ENCODE results near the gene SHROOM2.
"Not testable (repeated sequence)": the region's sequence is repeated elsewhere in the genome, so short reads cannot be mapped to it uniquely, and the experiment has no call there.

SHROOM2 gene

DNA sequence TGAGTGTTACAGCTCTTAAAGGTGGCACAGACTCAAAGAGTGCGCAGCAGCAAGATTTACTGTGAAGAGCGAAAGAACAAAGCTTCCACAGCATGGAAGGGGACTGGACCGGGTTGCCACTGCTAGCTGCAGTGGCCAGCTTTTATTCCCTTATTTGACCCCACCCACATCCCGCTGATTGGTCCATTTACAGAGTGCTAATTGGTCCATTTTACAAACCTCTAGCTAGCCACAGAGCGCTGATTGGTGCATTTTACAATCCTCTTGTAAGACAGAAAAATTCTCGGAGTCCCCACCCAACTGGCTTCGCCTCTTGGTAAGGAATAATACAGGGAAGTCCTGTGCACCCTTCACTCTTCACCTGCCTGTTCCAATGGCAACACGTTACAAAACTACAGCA is 1.9 kb upstream of the SHROOM2 start:
- no peak for DNase-seq

DNA sequence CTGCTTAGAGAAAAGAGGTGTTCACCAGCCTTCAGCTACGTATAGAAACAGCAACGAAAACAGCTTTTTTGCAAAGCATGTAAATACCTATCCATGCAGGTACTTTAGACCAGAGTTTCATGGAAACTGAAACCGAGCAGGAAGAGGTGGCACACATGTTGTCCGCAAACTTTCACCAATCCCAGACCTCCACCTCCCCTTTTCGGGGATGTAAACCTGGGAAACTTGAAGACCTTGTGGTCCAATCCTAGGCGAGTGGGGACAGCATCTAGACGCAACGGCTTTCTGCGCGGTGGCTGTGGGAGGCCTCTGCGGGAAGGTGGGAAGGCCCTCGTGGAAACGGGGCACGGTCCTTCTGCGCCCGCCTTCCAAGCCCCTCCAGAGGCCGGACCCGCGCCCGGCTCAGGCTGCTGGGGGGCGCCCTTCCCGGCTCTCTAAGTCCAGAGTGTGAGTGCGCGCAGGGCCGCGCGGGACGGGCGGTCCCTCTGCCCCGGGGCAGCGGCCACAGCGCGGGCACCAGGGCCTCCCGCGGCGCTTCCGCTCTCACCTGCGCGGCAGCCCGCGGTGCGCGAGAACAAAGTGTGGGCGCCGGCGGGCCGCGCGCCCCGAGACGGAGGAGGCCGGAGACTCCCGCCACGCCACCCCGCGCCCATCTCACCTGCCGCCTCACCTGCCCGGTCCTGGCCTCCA is 830 bp upstream of the SHROOM2 start:
- no peak for DNase-seq

DNA sequence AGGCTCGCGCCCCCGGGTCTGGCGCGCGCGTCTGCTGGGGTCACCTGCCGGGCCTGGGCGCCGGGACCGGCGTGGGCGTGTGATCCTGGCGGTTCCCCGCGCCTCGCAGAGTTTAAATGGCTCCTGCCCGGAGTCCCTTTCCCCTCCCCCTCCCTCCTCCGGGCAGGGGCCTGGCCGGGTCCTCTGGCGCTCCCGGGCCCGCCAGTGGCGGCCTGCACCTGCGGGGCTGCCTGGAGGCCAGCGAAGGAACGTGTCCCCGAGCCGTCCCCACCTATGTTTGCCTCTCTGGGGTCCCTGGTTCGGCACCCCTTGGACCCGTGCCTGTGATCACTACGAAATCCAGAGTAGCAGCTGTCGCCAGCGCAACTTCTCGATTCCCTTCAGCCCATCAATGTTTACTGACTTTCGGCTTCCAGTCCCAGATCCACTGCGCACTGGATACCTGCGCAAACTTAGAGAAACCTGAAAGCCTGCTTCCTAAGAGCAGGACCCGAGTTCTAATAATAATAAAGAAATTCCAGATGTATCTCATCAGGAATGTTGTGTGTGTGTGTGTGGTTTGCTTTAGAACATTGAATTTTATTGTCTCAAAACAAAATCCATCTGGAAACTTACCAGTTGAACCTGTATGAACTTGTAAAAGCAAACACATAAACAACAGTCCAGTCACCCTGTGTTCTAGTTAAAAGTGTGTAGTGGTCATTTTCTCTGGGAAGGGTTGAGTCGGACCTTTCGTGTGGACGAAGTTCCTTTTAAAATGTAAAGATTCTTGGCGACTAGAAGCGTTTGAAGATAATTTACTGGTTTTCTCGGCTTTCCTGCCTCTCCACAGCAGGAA is 788 bp downstream of the SHROOM2 start:
- DNase-seq: no peak

DNA sequence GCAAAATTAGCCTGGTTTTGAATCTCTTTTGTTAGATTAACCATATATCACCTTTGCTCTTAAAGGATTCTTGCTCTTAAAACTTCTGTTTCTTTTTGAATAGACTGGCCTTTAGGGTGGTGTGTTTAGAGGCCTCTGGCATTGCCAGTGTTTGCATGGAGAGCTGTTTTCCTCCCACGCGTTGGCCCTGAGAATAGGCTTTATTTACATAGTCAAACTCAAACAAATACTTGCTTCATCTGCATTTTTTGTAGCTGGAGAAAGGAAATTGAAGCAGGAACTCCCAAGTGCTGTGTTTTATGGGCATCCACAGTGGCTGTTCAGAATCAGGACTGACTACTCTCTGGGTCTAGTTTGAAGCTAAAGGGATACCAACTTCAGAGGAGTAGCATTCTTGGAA is 2.7 kb downstream of the SHROOM2 start:
- DNase-seq: no peak

DNA sequence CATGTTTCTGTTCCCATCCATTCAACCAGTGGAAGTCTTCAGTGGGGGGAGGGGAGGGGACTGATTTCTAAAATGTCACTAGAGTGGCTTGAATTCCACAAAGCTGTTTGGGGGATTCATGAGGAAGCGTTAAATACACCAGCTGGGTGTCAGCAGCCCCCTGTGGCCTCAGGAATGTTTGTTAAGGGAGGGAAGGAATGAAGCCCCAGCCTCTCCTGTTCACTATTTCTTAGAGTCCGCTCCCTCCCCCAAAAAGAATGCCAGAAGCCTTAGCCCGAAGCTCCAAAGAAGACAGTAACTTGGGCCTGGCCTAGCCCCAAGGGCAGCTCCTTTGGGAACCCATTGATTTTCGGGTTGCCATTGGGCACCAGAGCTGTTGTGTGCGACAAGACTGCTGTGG is 3.3 kb downstream of the SHROOM2 start:
- no peak for DNase-seq

DNA sequence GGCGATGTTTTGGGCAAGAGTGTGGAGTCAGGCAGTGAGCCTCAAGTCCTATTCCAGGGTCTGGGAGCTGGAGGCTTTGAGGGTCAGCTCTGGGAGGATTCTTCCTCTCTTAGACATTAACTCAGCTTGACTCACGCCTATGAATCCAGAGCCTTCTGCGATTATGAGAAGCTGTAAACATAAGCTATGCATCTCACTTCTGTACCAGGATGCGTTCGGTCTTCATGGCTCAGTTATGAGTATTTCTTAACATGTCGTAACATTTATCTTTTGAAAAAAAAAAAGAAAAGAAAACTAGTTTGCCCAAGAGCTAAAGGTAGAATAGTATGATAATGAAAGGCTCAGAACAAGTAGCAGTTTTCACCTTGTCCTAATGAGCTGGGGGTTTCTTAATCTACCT is 4.6 kb downstream of the SHROOM2 start:
- DNase-seq: no peak

DNA sequence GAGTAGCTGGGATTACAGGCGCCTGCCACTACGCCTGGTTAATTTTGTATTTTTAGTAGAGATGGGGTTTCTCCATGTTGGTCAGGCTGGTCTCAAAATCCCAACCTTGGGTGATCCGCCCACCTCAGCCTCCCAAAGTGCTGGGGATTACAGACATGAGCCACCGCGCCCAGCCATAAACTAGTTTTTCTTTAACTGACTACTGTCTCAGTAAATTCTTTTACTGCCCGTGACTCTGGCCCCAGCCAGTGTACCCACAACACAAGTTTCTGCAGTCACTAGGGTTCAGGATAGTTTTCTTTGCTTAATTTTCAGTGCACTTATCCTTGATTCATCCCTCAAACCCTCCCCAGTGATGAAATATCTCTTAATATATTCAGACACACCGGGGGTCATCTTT is 8.3 kb downstream of the SHROOM2 start:
- DNase-seq: no peak

DNA sequence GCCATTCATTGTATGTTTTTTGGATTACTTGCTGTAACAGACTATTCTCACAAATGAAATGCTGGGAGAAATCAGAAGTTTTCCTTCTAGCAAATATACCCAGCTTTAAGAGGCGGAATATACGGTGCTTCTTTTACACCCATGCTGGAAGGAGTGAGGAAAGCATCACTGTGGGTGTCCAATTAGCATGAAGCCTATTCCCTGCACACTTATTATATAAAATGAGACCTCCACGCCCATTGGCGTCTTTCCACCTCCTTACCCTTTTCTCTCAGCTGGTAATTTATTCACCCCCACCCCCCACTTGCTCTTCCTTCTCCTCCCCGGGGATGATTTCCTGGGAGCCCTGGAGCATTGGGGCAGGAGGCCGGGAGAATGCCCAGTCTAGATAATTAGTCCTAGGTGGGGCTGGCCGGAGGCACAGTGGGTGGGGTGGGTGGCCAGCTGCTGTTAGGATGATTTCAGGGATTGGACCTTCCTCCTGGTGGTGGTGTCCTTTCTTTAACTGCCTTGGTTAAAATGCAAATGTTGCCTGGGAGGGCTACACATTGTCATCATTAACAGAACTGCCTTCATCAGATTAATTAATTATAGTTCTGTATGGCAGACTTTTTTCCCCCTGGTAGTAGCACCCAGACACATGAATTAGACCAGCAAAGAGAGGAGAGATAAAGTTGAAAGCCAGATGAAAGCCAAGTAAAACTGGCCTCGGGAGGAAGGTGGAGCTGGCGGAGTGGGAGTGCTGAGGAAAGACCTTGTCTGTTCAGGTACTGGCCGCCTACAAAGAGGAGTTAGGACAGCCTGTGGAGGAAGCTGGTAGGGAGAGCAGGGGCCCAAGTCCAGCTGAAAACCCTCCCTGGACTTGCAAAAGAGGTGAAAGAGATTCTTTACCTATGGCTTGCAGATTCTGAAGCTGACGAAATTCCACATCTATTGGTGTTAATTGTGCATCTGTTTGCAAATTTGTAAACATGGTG is 11.4 kb downstream of the SHROOM2 start:
- no peak for DNase-seq

DNA sequence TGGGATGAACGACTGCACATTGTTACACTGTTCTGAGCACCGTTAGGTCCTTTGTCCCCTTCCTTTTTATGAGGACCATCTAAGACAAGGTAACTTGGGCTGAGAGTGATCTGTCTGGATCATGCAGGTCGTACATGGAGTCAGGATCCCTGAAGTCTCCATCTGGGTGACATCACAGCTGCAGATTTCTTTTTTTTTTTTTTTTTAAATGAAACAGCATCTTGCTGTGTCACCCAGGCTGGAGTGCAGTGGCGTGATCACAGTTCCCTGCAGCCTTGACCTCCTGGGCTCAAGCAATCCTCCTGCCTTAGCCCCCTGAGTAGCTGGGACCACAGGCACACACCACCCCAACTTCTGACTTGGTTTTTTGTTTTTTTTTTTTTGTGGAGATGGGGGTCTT is 16.5 kb downstream of the SHROOM2 start:
- DNase-seq: no peak

DNA sequence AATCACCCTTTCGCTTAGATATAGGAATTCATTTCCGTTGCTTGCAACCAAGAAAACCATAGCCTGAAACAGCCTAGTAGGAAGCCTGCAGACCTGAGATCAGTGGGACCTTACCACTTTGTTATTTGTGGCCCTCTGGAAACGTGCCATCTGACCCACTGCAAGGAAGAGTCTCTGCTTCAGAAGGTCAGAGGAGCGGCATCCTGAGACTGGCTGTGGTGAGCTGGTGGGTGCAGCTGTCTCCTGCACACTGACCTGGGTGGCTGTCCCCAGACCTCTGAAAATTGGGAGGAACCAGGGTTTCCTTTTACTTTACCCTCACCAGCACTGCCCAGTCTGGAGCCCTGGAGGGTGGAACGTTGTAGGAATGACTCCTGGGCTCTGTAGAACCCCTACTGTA is 18.2 kb downstream of the SHROOM2 start:
- no peak for DNase-seq

DNA sequence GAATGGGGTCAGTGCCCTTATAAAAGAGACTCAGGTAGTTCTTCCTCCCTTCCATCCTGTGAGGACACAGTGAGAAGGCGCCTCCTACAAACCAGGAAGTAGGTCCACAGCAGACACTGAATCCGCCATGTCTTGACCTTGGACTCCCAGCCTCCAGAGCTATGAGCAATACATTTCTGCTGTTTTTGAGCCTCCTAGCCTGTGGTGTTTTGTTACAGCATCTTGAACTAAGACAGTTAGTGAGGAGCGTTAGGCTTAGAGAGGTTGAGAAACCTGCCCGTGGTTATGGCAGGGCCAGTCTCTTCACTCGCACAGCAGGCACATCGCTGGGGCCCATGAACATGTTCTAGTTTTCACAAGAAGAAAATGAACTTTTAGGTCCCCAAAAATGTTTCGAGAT is 19.7 kb downstream of the SHROOM2 start:
- no peak for DNase-seq

DNA sequence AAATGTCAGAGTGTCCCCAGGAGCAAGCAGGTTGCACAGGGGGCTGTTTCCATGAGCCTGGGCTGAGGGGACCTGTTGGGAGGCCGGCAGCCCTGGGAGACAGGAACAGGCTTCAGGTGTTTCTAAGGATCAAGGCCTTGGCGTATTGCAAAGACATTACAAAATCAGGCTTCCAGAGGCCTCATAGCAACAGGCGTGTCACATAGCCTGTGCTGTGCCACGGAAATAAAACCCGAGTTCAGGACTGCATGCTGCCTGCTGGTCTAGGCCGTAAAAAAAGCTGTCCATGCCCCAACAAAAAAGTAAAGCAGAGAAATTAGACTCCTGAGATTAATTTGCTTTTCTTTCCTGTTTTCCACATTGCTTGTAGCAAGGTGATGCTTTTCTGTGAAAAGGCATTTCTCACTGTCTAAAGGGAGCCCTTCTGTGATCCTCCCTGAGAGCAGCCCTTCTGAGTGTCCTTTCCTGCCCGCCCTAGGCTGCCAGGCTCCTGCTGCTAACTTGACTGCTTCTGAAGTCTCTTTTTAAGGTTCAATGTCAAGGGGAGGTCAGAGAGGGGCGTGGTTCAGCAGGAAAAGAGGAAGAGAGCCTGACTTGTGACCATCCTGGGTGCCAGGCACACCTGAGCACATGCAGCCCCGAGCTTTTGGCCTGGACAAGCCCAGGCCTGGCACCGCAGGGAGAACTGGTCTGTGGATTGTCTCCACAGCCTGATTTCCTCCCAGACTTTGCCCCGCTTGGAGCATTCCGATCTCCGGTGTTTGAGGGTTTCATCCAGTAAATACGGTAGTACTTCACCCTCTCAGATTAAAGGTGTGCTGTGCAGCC is 21.3 kb downstream of the SHROOM2 start:
- no peak for DNase-seq

DNA sequence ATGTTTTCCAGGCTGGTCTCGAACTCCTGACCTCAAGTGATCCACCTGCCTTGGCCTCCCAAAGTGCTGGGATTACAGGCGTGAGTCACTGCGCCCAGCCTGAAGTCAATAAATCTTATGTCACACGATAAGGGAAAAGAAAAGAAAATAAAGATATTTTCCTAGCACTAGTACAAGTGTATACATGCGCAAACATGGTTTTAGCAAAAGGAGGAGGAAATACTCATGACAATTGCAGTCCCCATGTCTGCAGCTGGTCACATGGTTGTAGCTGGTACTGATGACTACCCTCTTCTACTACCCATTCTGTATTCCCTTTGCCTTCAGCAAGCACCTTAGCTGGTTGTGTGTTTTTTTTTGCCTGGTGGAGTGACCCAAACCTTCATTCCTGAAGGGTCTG is 23.6 kb downstream of the SHROOM2 start:
- DNase-seq: not testable (repeated sequence)

DNA sequence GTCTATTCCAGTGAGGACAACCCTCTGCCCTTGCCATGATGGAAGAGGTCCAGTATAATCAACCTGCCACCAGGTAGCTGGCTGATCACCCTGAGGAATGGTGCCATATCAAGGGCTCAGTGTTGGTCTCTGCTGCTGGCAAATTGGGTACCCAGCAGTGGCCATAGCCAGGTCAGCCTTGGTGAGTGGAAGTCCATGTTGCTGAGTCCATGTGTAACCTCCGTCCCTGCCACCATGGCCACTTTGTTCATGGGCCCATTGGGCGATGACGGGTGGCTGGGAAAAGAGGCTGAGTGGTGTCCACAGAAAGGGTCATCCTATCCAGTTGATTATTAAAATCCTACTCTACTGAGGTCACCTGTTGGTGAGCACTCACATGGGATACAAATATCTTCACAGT is 24.9 kb downstream of the SHROOM2 start:
- DNase-seq: not testable (repeated sequence)

DNA sequence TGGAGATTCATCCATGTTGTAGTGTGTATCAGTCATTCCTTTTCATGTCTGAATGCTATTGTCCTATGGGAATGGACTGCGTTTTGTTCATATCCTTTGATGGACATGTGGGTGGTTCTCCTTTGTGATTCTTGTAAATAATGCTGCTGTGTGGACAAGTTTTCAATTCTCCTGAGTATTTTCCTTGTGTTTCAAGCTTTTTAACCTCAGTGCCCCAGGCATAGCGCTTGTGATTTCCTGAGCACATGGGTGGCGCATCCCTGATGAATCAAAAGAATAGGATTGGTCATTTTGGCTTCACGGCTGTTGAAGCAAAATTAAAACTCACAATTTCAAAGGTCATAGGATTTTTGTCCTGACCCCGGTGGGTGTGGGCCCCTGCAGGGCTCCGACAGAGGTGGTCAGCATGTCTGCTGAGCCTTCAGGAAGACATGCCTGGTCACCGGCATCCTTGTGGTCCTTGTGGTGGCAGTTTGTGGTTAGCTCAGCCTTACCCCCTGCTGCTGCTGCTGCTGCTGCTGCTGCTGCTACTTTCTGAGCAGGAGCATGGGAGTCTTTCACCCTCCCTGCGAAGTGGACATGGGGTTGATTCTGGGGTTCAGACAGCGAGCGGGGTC is 30.0 kb downstream of the SHROOM2 start:
- no peak for DNase-seq

DNA sequence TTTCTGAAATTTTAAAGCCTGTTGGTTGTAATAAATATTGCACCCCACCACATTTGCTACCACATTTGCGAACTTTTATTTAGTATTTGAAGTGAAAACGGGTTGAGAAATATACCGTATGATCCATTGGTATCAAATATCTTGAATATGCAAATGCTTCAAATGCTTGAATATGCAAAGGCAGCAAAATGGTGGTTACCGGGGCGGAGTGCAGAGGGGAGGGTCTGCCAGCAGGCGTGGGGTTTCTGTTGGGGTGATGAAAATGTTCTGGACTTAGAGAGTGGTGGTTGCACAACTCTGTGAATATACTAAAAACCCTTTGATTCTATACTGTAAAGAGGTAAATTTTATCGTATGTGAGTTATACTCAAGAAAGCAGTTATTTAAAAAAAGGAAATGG is 35.3 kb downstream of the SHROOM2 start:
- no peak for DNase-seq

DNA sequence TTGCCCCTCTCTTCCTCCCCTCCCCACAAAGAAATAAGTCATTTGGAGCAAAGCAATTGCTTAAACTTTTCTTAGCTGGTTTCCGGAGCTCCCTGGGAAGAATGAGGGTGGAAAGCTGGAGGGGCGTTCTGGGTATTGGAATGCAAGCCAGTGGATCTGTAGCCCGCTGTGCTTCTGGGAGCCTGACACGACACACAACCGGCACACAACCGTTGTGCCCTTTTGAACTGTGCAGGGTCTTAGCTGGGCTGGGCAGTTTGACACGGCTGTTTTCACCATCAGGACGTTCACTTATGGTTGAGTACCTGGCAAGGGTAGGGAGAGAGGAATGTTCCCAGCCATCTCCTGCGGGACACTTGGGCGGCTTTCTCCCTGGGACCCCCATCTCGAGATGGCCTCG is 38.3 kb downstream of the SHROOM2 start:
- DNase-seq: no peak

DNA sequence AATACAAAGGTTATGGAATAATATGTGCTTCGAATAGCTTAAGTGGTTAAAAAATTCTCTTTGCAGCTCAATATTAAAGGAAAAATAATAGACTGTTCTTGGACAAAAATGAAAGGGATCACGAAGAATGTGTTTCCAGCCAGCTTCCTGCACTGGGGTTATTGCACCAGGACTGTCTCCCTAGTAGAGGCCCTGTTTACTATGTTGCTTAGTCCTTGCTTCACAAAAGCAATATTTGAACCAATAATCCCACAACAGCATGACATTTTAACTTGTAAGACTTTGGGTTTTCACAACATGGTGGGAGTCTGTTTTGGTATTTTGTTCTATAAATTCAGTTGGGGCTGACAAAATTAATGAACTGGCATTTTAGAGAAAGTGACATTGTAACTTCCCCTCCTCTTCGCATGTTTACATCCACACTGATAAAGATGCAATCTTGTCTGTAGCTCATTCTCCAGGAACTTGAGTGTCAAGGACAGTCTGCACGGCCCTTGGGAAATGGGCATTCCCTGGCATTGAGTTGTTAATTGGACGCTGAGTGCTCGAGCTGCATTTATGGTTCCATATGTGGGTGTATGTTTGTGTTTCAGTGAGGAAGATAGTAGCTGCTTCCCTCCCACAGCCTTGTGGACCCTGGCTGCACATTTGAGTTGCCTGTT is 39.0 kb downstream of the SHROOM2 start:
- no peak for DNase-seq

DNA sequence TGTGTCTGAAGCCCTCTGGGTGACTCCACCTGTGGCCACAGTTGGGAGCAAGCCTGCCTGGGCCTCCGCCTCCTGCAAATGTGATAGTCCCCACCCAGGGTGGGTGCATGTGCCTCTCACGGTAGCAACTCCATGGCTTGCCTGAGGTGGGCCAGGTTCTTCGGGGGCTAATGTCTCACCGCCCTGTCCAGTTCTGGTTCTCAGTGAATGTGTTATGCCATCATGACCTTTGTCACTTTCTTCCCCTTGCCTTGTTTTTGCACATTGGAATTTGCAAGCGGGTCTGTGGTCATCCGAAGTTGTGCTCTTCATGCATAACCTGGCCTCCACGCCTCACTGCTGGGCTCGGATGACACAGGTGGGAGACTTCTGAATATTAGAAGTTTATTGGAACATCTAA is 39.7 kb downstream of the SHROOM2 start:
- DNase-seq: no peak

DNA sequence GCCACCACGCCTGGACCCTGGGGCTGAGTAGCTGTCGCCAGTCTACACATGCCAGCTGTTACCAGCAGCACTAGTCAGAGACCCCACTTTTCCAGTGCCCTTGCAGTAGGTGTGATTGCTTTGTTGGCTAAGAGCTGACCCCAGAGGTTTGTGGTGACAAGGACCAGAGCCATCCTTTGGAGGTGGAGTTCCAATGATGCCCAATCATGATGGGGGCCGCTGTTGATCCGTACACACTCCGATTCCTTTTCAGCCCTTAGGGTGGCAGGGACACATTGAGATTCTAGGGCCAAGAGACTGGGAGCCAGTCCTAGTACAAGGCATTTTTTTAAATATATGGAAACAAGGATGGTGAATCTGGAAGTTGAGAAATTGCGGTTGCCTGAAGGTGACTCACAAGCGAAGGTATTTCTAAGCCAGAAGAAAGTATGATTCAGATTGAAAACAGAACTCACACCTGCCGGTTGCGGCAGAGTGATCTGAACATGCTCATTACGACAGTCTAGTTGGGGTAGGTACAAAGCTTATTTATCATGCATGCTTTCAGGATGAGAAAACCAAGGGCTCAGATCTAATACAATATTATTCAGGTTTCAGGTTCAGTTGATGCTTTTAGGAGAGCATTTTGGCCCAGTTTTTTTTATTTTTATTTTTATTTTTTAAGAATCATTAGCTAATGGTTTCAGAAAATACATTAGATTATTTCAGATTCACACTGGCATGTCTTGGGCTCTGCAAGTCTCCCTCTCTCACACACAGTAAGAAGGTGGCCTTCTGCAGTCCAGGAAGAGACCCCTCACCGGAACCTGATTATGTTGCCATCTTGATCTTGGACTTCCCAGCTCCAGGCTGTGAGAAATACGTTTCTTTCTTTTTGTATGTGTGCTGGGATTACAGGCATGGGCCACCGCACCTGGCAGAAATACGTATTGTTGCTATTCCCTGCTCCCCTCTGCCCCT is 43.4 kb downstream of the SHROOM2 start:
- DNase-seq: no peak

All from DMS79 (cell line).